Heart left ventricle (tissue), 13 donors: ENCODE measurements around the gene TUBB.

Experiments used
- CTCF ChIP-seq, 12 donors: fragments of 200-600 bp; sonication (generic) in 4 of 12; IDR thresholded peaks; one replicate each; pipeline versions ENCODE4 v1.5.0 to v1.8.0; 2018 to 2022; ENCODE audit warnings: antibody characterized with exemption in 12 of 12, mild to moderate bottlenecking in 5 of 12
- POLR2A ChIP-seq, 2 donors: fragments of 450-650 bp; IDR thresholded peaks; one replicate each; pipeline ENCODE4 v1.6.1; 2017; ENCODE audit warnings: antibody characterized with exemption in 2 of 2, mild to moderate bottlenecking in 2 of 2, moderate library complexity in 2 of 2
- donor health status: ischemic (EF 13 %, LVEDD 7.1; RV severe dilation, severe dysfunction).
- donor health status: DM: no; HTN: yes; CAD: no.
- donor health status: DM: no; HTN: no; CAD: no.
- donor health status: ischemic (EF 25% LVEDD 6.9; RV normal size, moderate dysfunction).
- donor health status: ischemic (EF 25% LVEDD 5.7; RV mildly dilated, moderate dysfunction).
- donor health status: ischemic (EF 35%, LVEDD 5.7; RV mildly dilated, moderate dysfunction).
- donor health status: nonischemic (EF 11% LVEDD 7.7; RV severe dilation, severe dysfunction).
- donor health status: DM: yes; HTN: yes; CAD: no.
- donor health status: PGD.
- donor health status: ischemic (EF 29% LVEDD 5.4; RV normal size, mild dysfunction).
- donor health status: nonischemic (EF 23%, LVEDD 6.1; RV moderate dilation, normal function).

- peak in 3 of 12 donors; percentile 21 to 37 (median 28) for TF ChIP-seq CTCF (IDR thresholded peaks at IDR 0.05)
- no peak for TF ChIP-seq POLR2A (IDR thresholded peaks at IDR 0.05)
Measured at GRCh38 chr6:30763618-30764489, 43.7 kb downstream of the TUBB start.
